HFF-Myc (cell line): ENCODE data around the gene GPR89A.
A peak's percentile ranks its signal among the peaks of the same experiment; 100 is the strongest.
"Not testable (repeated sequence)": the region's sequence is repeated elsewhere in the genome, so short reads cannot be mapped to it uniquely, and the experiment has no call there.

Experiments
- DNase-seq: peaks from one replicate; pipeline ENCODE4 v3.0.0-alpha.2; 2011; ENCODE audit warnings: low read depth; ENCODE audit errors: extremely low read depth
- H3K4me3 ChIP-seq: replicated peaks from 2 replicates; pipeline ENCODE4 v1.5.1; 2011; ENCODE audit warnings: low read depth, mild to moderate bottlenecking, control low read depth, low read length
- CTCF ChIP-seq: IDR thresholded peaks from 2 replicates; pipeline ENCODE4 v1.5.1; 2012; ENCODE audit warnings: mild to moderate bottlenecking, low read depth, low read length, control low read depth; ENCODE audit errors: missing control alignments

GPR89A gene

GRCh38 chr1:145607833-145608733 lies at the start of gene GPR89A:
GPR89A (plus strand) TSS chr1:145607988; CDS start chr1:145608134, 146 bp downstream.
- peak within 1 kb of the TSS; percentile 63 for H3K4me3 ChIP-seq
- peak; percentile 56 for DNase-seq

GRCh38 chr1:145586820-145587219 lies 21.0 kb upstream of the GPR89A start:
- H3K4me3 ChIP-seq, DNase-seq: not testable (repeated sequence)

- DNase-seq, H3K4me3 ChIP-seq: not testable (repeated sequence)
Measured at GRCh38 chr1:145590806-145591205, 17.0 kb upstream of the GPR89A start.

GRCh38 chr1:145592347-145592746 lies 15.4 kb upstream of the GPR89A start:
- H3K4me3 ChIP-seq, DNase-seq: not testable (repeated sequence)

- DNase-seq: peak; percentile 16
- not testable (repeated sequence) for H3K4me3 ChIP-seq
Measured at GRCh38 chr1:145595421-145595820, 12.4 kb upstream of the GPR89A start.

GRCh38 chr1:145596236-145596635 lies 11.6 kb upstream of the GPR89A start:
- not testable (repeated sequence) for H3K4me3 ChIP-seq, DNase-seq

GRCh38 chr1:145599426-145599825 lies 8.4 kb upstream of the GPR89A start:
- not testable (repeated sequence) for H3K4me3 ChIP-seq, DNase-seq

GRCh38 chr1:145601593-145601992 lies 6.2 kb upstream of the GPR89A start:
- no peak for DNase-seq
- no peak for TF ChIP-seq CTCF
- no peak overlapping the region for H3K4me3 ChIP-seq

GRCh38 chr1:145606840-145607239 lies 948 bp upstream of the GPR89A start:
- H3K4me3 ChIP-seq, DNase-seq: not testable (repeated sequence)

GRCh38 chr1:145607289-145607688 lies 499 bp upstream of the GPR89A start:
- not testable (repeated sequence) for H3K4me3 ChIP-seq, DNase-seq

- DNase-seq: not testable (repeated sequence)
Measured at GRCh38 chr1:145610744-145611143, 3.0 kb downstream of the GPR89A start.

GRCh38 chr1:145620073-145620472 lies 12.3 kb downstream of the GPR89A start:
- not testable (repeated sequence) for DNase-seq, H3K4me3 ChIP-seq

More at GRCh38 chr1:145610744-145611143, 3.0 kb downstream of the GPR89A start:
- not testable (repeated sequence) for H3K4me3 ChIP-seq

GRCh38 chr1:145622177-145622576 lies 14.4 kb downstream of the GPR89A start:
- not testable (repeated sequence) for DNase-seq

GRCh38 chr1:145636237-145636636 lies 28.4 kb downstream of the GPR89A start:
- DNase-seq, H3K4me3 ChIP-seq: not testable (repeated sequence)

More at GRCh38 chr1:145622177-145622576, 14.4 kb downstream of the GPR89A start:
- not testable (repeated sequence) for H3K4me3 ChIP-seq

GRCh38 chr1:145641886-145642285 lies 34.1 kb downstream of the GPR89A start:
- DNase-seq, H3K4me3 ChIP-seq: not testable (repeated sequence)

GRCh38 chr1:145643990-145644389 lies 36.2 kb downstream of the GPR89A start:
- DNase-seq, H3K4me3 ChIP-seq: not testable (repeated sequence)

- H3K4me3 ChIP-seq, DNase-seq: not testable (repeated sequence)
Measured at GRCh38 chr1:145656245-145656943, 48.6 kb downstream of the GPR89A start.
